SK-N-SH (cell line): ENCODE results near the gene DZIP1L. TPM values are rescaled to one million over a fixed set of nuclear protein-coding genes. Genes with fewer than 3 reads are reported as not detected.

Source experiments
- CTCF ChIA-PET: fragments of 300-600, 350-600 bp; formaldehyde crosslinking; extraction: SDS; loops from one replicate; lab custom pipeline; 2021; lab: Yijun Ruan, JAX
- POLR2A ChIA-PET: fragments of 350-600 bp; sonication (Branson Sonifier 250); formaldehyde crosslinking; extraction: SDS; loops from one replicate; lab custom pipeline; 2020; ENCODE audit warnings: antibody characterized with exemption, inconsistent platforms; lab: Yijun Ruan, JAX
- DNase-seq: peaks from one replicate; pipeline ENCODE4 v3.0.0; 2012
- H2AFZ ChIP-seq: fragments of 200-600 bp; sonication (generic); 2 replicates; pipeline ENCODE4 v1.8.1; 2016; ENCODE audit warnings: antibody characterized with exemption, mild to moderate bottlenecking, low read depth
- H3F3A ChIP-seq: fragments of 200-600 bp; sonication (generic); replicated peaks from 2 replicates; pipeline ENCODE3; 2016; ENCODE audit warnings: antibody characterized with exemption, mild to moderate bottlenecking; ENCODE audit not compliant: insufficient read depth
- H3K27ac ChIP-seq, 2 experiments: fragments of 200-500 bp in 1 of 2; fragments of 200-600 bp in 1 of 2; sonication (Bioruptor generic) in 1 of 2; sonication (generic), shearing (Covaris generic) in 1 of 2; 2 replicates each; pipeline versions ENCODE4 v1.5.1 to v1.6.1; 2014 to 2016; ENCODE audit warnings: low read depth in 2 of 2, inconsistent platforms in 1 of 2, low read length in 1 of 2, mild to moderate bottlenecking in 1 of 2, mixed read lengths in 1 of 2
- H3K27me3 ChIP-seq: fragments of 200-600 bp; sonication (generic), shearing (Covaris generic); 2 replicates; pipeline ENCODE4 v1.6.1; 2016; ENCODE audit warnings: mixed run types; ENCODE audit not compliant: insufficient read depth
- H3K36me3 ChIP-seq, 2 experiments: fragments of 200-500 bp in 1 of 2; fragments of 200-600 bp in 1 of 2; sonication (Bioruptor generic) in 1 of 2; sonication (generic) in 1 of 2; replicated peaks in 1 of 2; 2 replicates each; pipeline versions ENCODE3 to v1.5.1; 2014 to 2016; ENCODE audit warnings: low read length in 1 of 2, mild to moderate bottlenecking in 1 of 2; ENCODE audit not compliant: insufficient read depth in 2 of 2, control insufficient read depth in 1 of 2
- H3K4me1 ChIP-seq, 2 experiments: fragments of 200-500 bp in 1 of 2; fragments of 200-600 bp in 1 of 2; sonication (Bioruptor generic) in 1 of 2; sonication (generic), shearing (Covaris generic) in 1 of 2; 2 replicates each; pipeline versions ENCODE4 v1.5.1 to v1.6.1; 2014 to 2016; ENCODE audit warnings: low read depth in 1 of 2, low read length in 1 of 2, mixed run types in 1 of 2; ENCODE audit not compliant: insufficient read depth in 2 of 2, control insufficient read depth in 1 of 2
- H3K4me2 ChIP-seq: fragments of 200-600 bp; sonication (generic), shearing (Covaris generic); 2 replicates; pipeline ENCODE4 v1.6.1; 2017; ENCODE audit warnings: mixed run types
- H3K4me3 ChIP-seq, 2 experiments: fragments of 200-500 bp in 1 of 2; fragments of 200-600 bp in 1 of 2; sonication (Bioruptor generic) in 1 of 2; sonication (generic), shearing (Covaris generic) in 1 of 2; 2 replicates each; pipeline versions ENCODE4 v1.5.1 to v1.8.1; 2014 to 2016; ENCODE audit warnings: low read depth in 2 of 2, inconsistent platforms in 1 of 2, low read length in 1 of 2, mild to moderate bottlenecking in 1 of 2, mixed read lengths in 1 of 2, moderate library complexity in 1 of 2
- H3K79me2 ChIP-seq: fragments of 200-600 bp; sonication (generic); 2 replicates; pipeline ENCODE4 v1.8.1; 2017; ENCODE audit warnings: mild to moderate bottlenecking; ENCODE audit not compliant: insufficient read depth
- H3K9ac ChIP-seq: fragments of 200-600 bp; sonication (generic); 2 replicates; pipeline ENCODE4 v1.6.1; 2017; ENCODE audit warnings: mixed run types
- H3K9me2 ChIP-seq: fragments of 200-600 bp; sonication (generic); 2 replicates; pipeline ENCODE4 v1.6.1; 2017; ENCODE audit warnings: mixed run types
- H3K9me3 ChIP-seq: fragments of 200-600 bp; sonication (generic); 2 replicates; pipeline ENCODE4 v1.6.1; 2017; ENCODE audit warnings: mixed run types, mild to moderate bottlenecking, moderate library complexity
- H4K20me1 ChIP-seq: fragments of 200-600 bp; sonication (generic); 2 replicates; pipeline ENCODE4 v1.6.1; 2017; ENCODE audit warnings: mild to moderate bottlenecking, mixed run types; ENCODE audit not compliant: insufficient read depth
- EP300 ChIP-seq, 2 experiments: IDR thresholded peaks; 2 replicates each; pipeline versions ENCODE4 v1.4.0 to v1.6.1; 2012; ENCODE audit warnings: borderline replicate concordance in 1 of 2, low read depth in 1 of 2, low read length in 1 of 2
- EZH2phosphoT487 ChIP-seq: fragments of 200-600 bp; sonication (generic); IDR thresholded peaks from 2 replicates; pipeline ENCODE4 v1.6.1; 2017; ENCODE audit warnings: low read depth, mixed run types, mild to moderate bottlenecking, antibody characterized with exemption, moderate library complexity, borderline replicate concordance
- FOSL2 ChIP-seq: IDR thresholded peaks from 2 replicates; pipeline ENCODE4 v1.4.0; 2012; ENCODE audit warnings: low read depth, mild to moderate bottlenecking, moderate library complexity, borderline replicate concordance
- GABPA ChIP-seq: IDR thresholded peaks from 2 replicates; pipeline ENCODE4 v1.4.0; 2012; ENCODE audit warnings: low read depth, mild to moderate bottlenecking
- IRF3 ChIP-seq: fragments of 150-350 bp; IDR thresholded peaks from 2 replicates; pipeline ENCODE4 v1.6.1; 2016; ENCODE audit warnings: mild to moderate bottlenecking, low read depth, low read length
- JUND ChIP-seq: IDR thresholded peaks from 2 replicates; pipeline ENCODE4 v1.4.0; 2012
- MEF2A ChIP-seq: IDR thresholded peaks from 2 replicates; pipeline ENCODE4 v1.4.0; 2012; ENCODE audit warnings: low read depth, borderline replicate concordance
- NFIC ChIP-seq: IDR thresholded peaks from 2 replicates; pipeline ENCODE4 v1.4.0; 2012; ENCODE audit warnings: borderline replicate concordance
- PBX3 ChIP-seq: IDR thresholded peaks from 2 replicates; pipeline ENCODE4; 2012
- RAD21 ChIP-seq: IDR thresholded peaks from 2 replicates; pipeline ENCODE4 v1.6.1; 2012; ENCODE audit warnings: mild to moderate bottlenecking, low read length
- TAF1 ChIP-seq: IDR thresholded peaks from 2 replicates; pipeline ENCODE4 v1.6.1; 2012; ENCODE audit warnings: low read depth, mild to moderate bottlenecking, low read length, moderate library complexity, borderline replicate concordance
- USF2 ChIP-seq: fragments of 150-350 bp; IDR thresholded peaks from 2 replicates; pipeline ENCODE4 v1.6.1; 2017; ENCODE audit warnings: antibody characterized with exemption, low read length, low read depth, borderline replicate concordance
- ZBTB33 ChIP-seq: IDR thresholded peaks from 2 replicates; pipeline ENCODE4 v1.4.0; 2012; ENCODE audit warnings: low read depth, borderline replicate concordance
- WGBS: methylation state at CpG from one replicate; pipeline ENCODE4 v1.1.6; 2017; ENCODE audit warnings: low lambda C conversion rate; 5-methylcytosine and 5-hydroxymethylcytosine counted together
- polyA plus RNA-seq, 3 experiments: library from polyadenylated mRNA; depleted of rRNA; stranded (reverse); fragments of >200 nt; gene quantifications; 2 replicates each; pipeline ENCODE4 v1.2.3, GENCODE V29; 2012

The DZIP1L gene
- polyA plus RNA-seq, 1 of the 3 experiments (the other 2 are of a cell fraction) = 6.4 TPM

GRCh38 chr3:138054057-138054456 is 61.4 kb downstream of the DZIP1L start:
- Histone ChIP-seq H3K4me1 (no peaks in the 10 kb centered on the region; a peak in 1 of 4 replicates), H3K9ac (no peak overlapping the region), H4K20me1 (no peaks in the 10 kb centered on the region), H3K79me2 (no peaks in the 10 kb centered on the region), H3K27me3 (no peaks in the 10 kb centered on the region), H3K36me3 (peaks cover 3 to 17% of the 10 kb centered on the region in 2 experiments), H3K27ac (no peak overlapping the region), H3K4me3 (no peak overlapping the region), H2AFZ (no peak overlapping the region), H3K9me3 (no peaks in the 10 kb centered on the region), H3K9me2 (no peaks in the 10 kb centered on the region), H3F3A (no peaks in the 10 kb centered on the region), H3K4me2 (no peak overlapping the region)
- TF ChIP-seq EP300 (IDR thresholded peaks at IDR 0.05; ENCODE audit: borderline replicate concordance in 1 of 2, low read depth in 1 of 2, low read length in 1 of 2) (no peak), MEF2A (no peak), FOSL2 (no peak), RAD21 (no peak), TAF1 (no peak), USF2 (no peak), GABPA (no peak), JUND (no peak), IRF3 (no peak), NFIC (no peak), EZH2phosphoT487 (no peak), ZBTB33 (no peak), PBX3 (no peak)
- ChIA-PET POLR2A (no interaction called here), CTCF (interaction anchor here (2.7 kb wide), 1 partner anchor 11 kb away, joined by 18 read pairs; no protein-coding TSS in a partner anchor)
- WGBS = 100% methylated on average over 1 of the region's 1 CpG
- no peak for DNase-seq
